B cell (primary cell): ENCODE data around the gene CCDC87. TPM values are rescaled to one million over a fixed set of nuclear protein-coding genes. Genes with fewer than 3 reads are reported as not detected.
A peak's percentile ranks its signal among the peaks of the same experiment; 100 is the strongest.
"Not testable (repeated sequence)": the region's sequence is repeated elsewhere in the genome, so short reads cannot be mapped to it uniquely, and the experiment has no call there.

Source experiments
- ATAC-seq: fragments of 200-7000 bp; cut with Tn5 transposase; one replicate; pipeline ENCODE4 v1.10.0; 2021; ENCODE audit warnings: low read depth, mild to moderate bottlenecking, moderate number of reproducible peaks, moderate library complexity
- CTCF ChIA-PET: fragments of 350-600 bp; sonication (Branson Sonifier 250); formaldehyde crosslinking; loops from one replicate; lab custom pipeline; 2021; ENCODE audit warnings: antibody characterized with exemption, inconsistent platforms; lab: Charles Lee
- POLR2A ChIA-PET: fragments of 350-600 bp; sonication (Branson Sonifier 250); formaldehyde crosslinking; loops from one replicate; lab custom pipeline; 2021; ENCODE audit warnings: antibody characterized with exemption; lab: Charles Lee
- DNase-seq: peaks from one replicate; pipeline ENCODE4 v3.0.0; 2013
- H2AFZ ChIP-seq: 2 replicates; pipeline ENCODE4 v1.6.1; 2012; ENCODE audit warnings: mild to moderate bottlenecking, low read depth, low read length; ENCODE audit not compliant: insufficient read depth, poor library complexity, severe bottlenecking
- H3K27ac ChIP-seq, 2 donors: 1 replicate in 1 of 2; 2 replicates in 1 of 2; pipeline ENCODE4 v1.5.1; 2012 to 2013; ENCODE audit warnings: low read length in 2 of 2, mild to moderate bottlenecking in 2 of 2, moderate library complexity in 1 of 2
- H3K27me3 ChIP-seq, 4 experiments: fragments of 200-600 bp in 1 of 4; sonication (generic) in 1 of 4; replicated peaks in 1 of 4; 1 replicate in 2 of 4; 2 replicates in 2 of 4; pipeline versions ENCODE4 v1.6.1 to v1.7.0; 2013 to 2016; ENCODE audit warnings: low read length in 3 of 4, mild to moderate bottlenecking in 2 of 4, mixed read lengths in 1 of 4, moderate library complexity in 1 of 4; ENCODE audit not compliant: insufficient read depth in 4 of 4, control insufficient read depth in 3 of 4; ENCODE audit errors: control extremely low read depth in 1 of 4
- H3K36me3 ChIP-seq, 2 experiments: replicated peaks in 1 of 2; 1 replicate in 1 of 2; 2 replicates in 1 of 2; pipeline versions ENCODE4 v1.6.1 to v1.7.1; 2013; ENCODE audit warnings: low read length in 1 of 2; ENCODE audit not compliant: insufficient read depth in 2 of 2, control insufficient read depth in 1 of 2; ENCODE audit errors: control extremely low read depth in 1 of 2, extremely low read depth in 1 of 2
- H3K4me1 ChIP-seq, 2 donors: fragments of 200-600 bp in 1 of 2; sonication (generic) in 1 of 2; 1 replicate in 1 of 2; 2 replicates in 1 of 2; pipeline versions ENCODE4 v1.5.1 to v1.6.1; 2013 to 2017; ENCODE audit warnings: low read length in 2 of 2; ENCODE audit not compliant: control insufficient read depth in 2 of 2, insufficient read depth in 2 of 2
- H3K4me2 ChIP-seq: replicated peaks from 2 replicates; pipeline ENCODE3; 2012; ENCODE audit warnings: mild to moderate bottlenecking, low read depth, low read length; ENCODE audit not compliant: poor library complexity, severe bottlenecking
- H3K4me3 ChIP-seq, 5 experiments: fragments of 200-600 bp in 1 of 5; sonication (generic) in 1 of 5; 1 replicate in 3 of 5; 2 replicates in 2 of 5; pipeline versions ENCODE4 v1.5.1 to v1.7.0; 2011 to 2016; ENCODE audit warnings: low read length in 4 of 5, mild to moderate bottlenecking in 4 of 5, low read depth in 2 of 5, control low read depth in 1 of 5, moderate library complexity in 1 of 5; ENCODE audit not compliant: insufficient read depth in 1 of 5; ENCODE audit errors: control extremely low read depth in 1 of 5, extremely low read depth in 1 of 5
- H3K79me2 ChIP-seq: fragments of 200-600 bp; sonication (generic); one replicate; pipeline ENCODE4 v1.6.0; 2016; ENCODE audit warnings: low read length; ENCODE audit not compliant: control insufficient read depth, insufficient read depth
- H3K9ac ChIP-seq: fragments of 200-600 bp; sonication (generic); 2 replicates; pipeline ENCODE4 v1.6.1; 2017; ENCODE audit warnings: mild to moderate bottlenecking, low read length, moderate library complexity
- H3K9me3 ChIP-seq, 3 donors: one replicate each; pipeline versions ENCODE4 v1.6.1 to v1.7.1; 2013; ENCODE audit warnings: low read length in 2 of 3; ENCODE audit not compliant: control insufficient read depth in 2 of 3, insufficient read depth in 1 of 3; ENCODE audit errors: control extremely low read depth in 1 of 3
- H4K20me1 ChIP-seq: 2 replicates; pipeline ENCODE4 v1.6.0; 2012; ENCODE audit warnings: mild to moderate bottlenecking, low read length; ENCODE audit not compliant: insufficient read depth, control insufficient read depth, poor library complexity, severe bottlenecking
- H3K27ac Mint-ChIP-seq: one replicate; pipeline ENCODE4 v1.8.0; 2021; ENCODE audit warnings: mixed read lengths
- H3K27me3 Mint-ChIP-seq: one replicate; pipeline ENCODE4 v1.8.0; 2021; ENCODE audit warnings: mixed read lengths
- H3K4me1 Mint-ChIP-seq: one replicate; pipeline ENCODE4 v1.8.0; 2021; ENCODE audit warnings: mixed read lengths
- H3K4me3 Mint-ChIP-seq: one replicate; pipeline ENCODE4 v1.8.0; 2021; ENCODE audit warnings: mixed read lengths
- H3K9me3 Mint-ChIP-seq: one replicate; pipeline ENCODE4 v1.8.0; 2022; ENCODE audit warnings: mixed read lengths; ENCODE audit not compliant: insufficient read depth
- EZH2 ChIP-seq: IDR thresholded peaks from 2 replicates; pipeline ENCODE4 v1.6.1; 2012; ENCODE audit warnings: borderline replicate concordance, low read depth, mild to moderate bottlenecking, moderate library complexity, low read length; ENCODE audit not compliant: insufficient read depth, poor library complexity, severe bottlenecking
- WGBS: methylation state at CpG from one replicate; pipeline ENCODE4 v1.1.5; 2013; ENCODE audit warnings: missing lambda C conversion rate; ENCODE audit not compliant: insufficient coverage; 5-methylcytosine and 5-hydroxymethylcytosine counted together
- intact Hi-C: fragments of 100-400 bp; cut with micrococcal nuclease; formaldehyde crosslinking; loops from one replicate; pipeline ENCODE4 v1.10.0; 2022
- polyA plus RNA-seq: library from polyadenylated mRNA; depleted of rRNA; stranded (reverse); fragments of >200 nt; gene quantifications from 2 replicates; pipeline ENCODE4 v1.2.3, GENCODE V29; 2012
- total RNA-seq, 2 donors: library from RNA; stranded (reverse); fragments of 120-200 nt in 1 of 2; gene quantifications; 1 replicate in 1 of 2; 2 replicates in 1 of 2; pipeline versions ENCODE4 v1.2.3 to v1.2.4, GENCODE V29; 2013 to 2022

The CCDC87 gene
- total and polyA plus RNA-seq, 2 donors (not counting 1 experiment from before 2014, with no cell fraction given), result 0.39 TPM; not detected in 1

GRCh38 chr11:66641834-66642233 lies 49.0 kb upstream of the CCDC87 start:
- H3K27ac ChIP-seq, result peak overlapping the region in 1 of 2 donors; percentile 35
- no peaks in the 10 kb centered on the region for H3K9me3 Mint-ChIP-seq
- CTCF ChIA-PET, result interaction anchor here (0.9 to 2.1 kb wide), 2 partner anchors 15 to 25 kb away, joined by 3 to 6 read pairs; partner anchors contain the start of gene RBM14

GRCh38 chr11:66639814-66640340 lies 47.0 kb upstream of the CCDC87 start:
- ATAC-seq, H3K9me3 ChIP-seq, H3K27me3 ChIP-seq, H3K27me3 Mint-ChIP-seq, H2AFZ ChIP-seq, H3K9me3 Mint-ChIP-seq, DNase-seq: not testable (repeated sequence)
- Histone ChIP-seq H3K79me2 (peaks cover 98% of the 10 kb centered on the region), H3K4me3 (peak overlapping the region in 4 of 5 experiments; percentile 79 to 95 (median 88)), H3K27ac (peak overlapping the region in 1 of 2 donors; percentile 41), H3K36me3 (peaks cover 5 to 54% of the 10 kb centered on the region in 2 experiments), H3K4me2 (peak overlapping the region; percentile 89), H3K9ac (peak overlapping the region; percentile 87), H4K20me1 (peaks cover 80% of the 10 kb centered on the region), H3K4me1 (peaks cover 52 to 65% of the 10 kb centered on the region in 2 donors)
- Mint-ChIP-seq H3K4me3 (peak overlapping the region; percentile 99), H3K4me1 (peaks cover 72% of the 10 kb centered on the region), H3K27ac (peak overlapping the region; percentile 96)
- POLR2A ChIA-PET, result interaction anchor here (0.6 to 3.4 kb wide), 5 partner anchors 20 to 94 kb away, joined by 3 to 53 read pairs (median 9); partner anchors contain the start of genes RBM14, RBM4B and ZDHHC24
- intact Hi-C loops, result loop anchor here (1.0 to 2.0 kb wide), 3 partner anchors 61 to 232 kb away; partner anchors contain the start of gene DPP3
- 86% methylated on average over 7 of the region's 10 CpGs for WGBS
- CTCF ChIA-PET, result interaction anchor here (1.1 to 5.5 kb wide), 5 partner anchors 22 to 51 kb away, joined by 3 to 54 read pairs (median 15); partner anchors contain the start of genes RBM14 and RBM4B

More at GRCh38 chr11:66641834-66642233, 49.0 kb upstream of the CCDC87 start:
- Histone ChIP-seq H3K9ac (peak overlapping the region; percentile 34), H3K9me3 (no peaks in the 10 kb centered on the region), H4K20me1 (peaks cover 93% of the 10 kb centered on the region), H2AFZ (no peak overlapping the region), H3K27me3 (no peaks in the 10 kb centered on the region), H3K4me3 (peak overlapping the region in 1 of 5 experiments; percentile 7), H3K4me2 (peak overlapping the region; percentile 89), H3K4me1 (peaks cover 60 to 72% of the 10 kb centered on the region in 2 donors), H3K79me2 (peaks cover 98% of the 10 kb centered on the region), H3K36me3 (peaks cover 4 to 70% of the 10 kb centered on the region in 2 experiments)
- no CpG with 5 or more reads among the region's 3 CpGs for WGBS
- ATAC-seq (no peak), DNase-seq (no peak)
- Mint-ChIP-seq H3K4me1 (peaks cover 86% of the 10 kb centered on the region), H3K4me3 (peak overlapping the region; percentile 66), H3K27ac (no peak overlapping the region), H3K27me3 (no peaks in the 10 kb centered on the region)
- POLR2A ChIA-PET, result no interaction called here
- no peak for TF ChIP-seq EZH2
- intact Hi-C loops, result no loop called here
